HG03196 (cell line): ENCODE results near the gene TENT5A.

ENCODE experiments used
- ATAC-seq: cut with Tn5 transposase; IDR thresholded peaks from one replicate; pipeline ENCODE4 v1.9.1; 2021; ENCODE audit not compliant: unreplicated experiment

TENT5A gene

GRCh38 chr6:81772741-81773140 lies 20.3 kb upstream of the TENT5A start:
- ATAC-seq = peak; percentile 99

- ATAC-seq = no peak
These were observed 18.6 kb upstream of the TENT5A start for GRCh38 chr6:81771097-81771496.

GRCh38 chr6:81770381-81770780 lies 17.9 kb upstream of the TENT5A start:
- no peak for ATAC-seq

- no peak for ATAC-seq
These were observed 17.3 kb upstream of the TENT5A start for GRCh38 chr6:81769824-81770223.

GRCh38 chr6:81768150-81768942 lies 15.9 kb upstream of the TENT5A start:
- ATAC-seq = no peak

GRCh38 chr6:81767163-81767891 lies 14.8 kb upstream of the TENT5A start:
- no peak for ATAC-seq

GRCh38 chr6:81766482-81767069 lies 14.1 kb upstream of the TENT5A start:
- peak; percentile 66 for ATAC-seq

GRCh38 chr6:81764531-81764930 lies 12.1 kb upstream of the TENT5A start:
- no peak for ATAC-seq

GRCh38 chr6:81763968-81764367 lies 11.5 kb upstream of the TENT5A start:
- no peak for ATAC-seq

- ATAC-seq = no peak
These were observed 10.6 kb upstream of the TENT5A start for GRCh38 chr6:81763051-81763450.

- ATAC-seq = no peak
These were observed 10.1 kb upstream of the TENT5A start for GRCh38 chr6:81762606-81763005.

GRCh38 chr6:81762132-81762531 lies 9.7 kb upstream of the TENT5A start:
- ATAC-seq = no peak

GRCh38 chr6:81761197-81761596 lies 8.7 kb upstream of the TENT5A start:
- no peak for ATAC-seq

GRCh38 chr6:81759782-81760181 lies 7.3 kb upstream of the TENT5A start:
- no peak for ATAC-seq

- ATAC-seq = no peak
These were observed 5.7 kb upstream of the TENT5A start for GRCh38 chr6:81758221-81758620.

GRCh38 chr6:81756690-81757089 lies 4.2 kb upstream of the TENT5A start:
- no peak for ATAC-seq

- no peak for ATAC-seq
These were observed 3.1 kb upstream of the TENT5A start for GRCh38 chr6:81755551-81755950.

- no peak for ATAC-seq
These were observed 2.4 kb upstream of the TENT5A start for GRCh38 chr6:81754906-81755305.

- peak; percentile 42 for ATAC-seq
These were observed 1.5 kb upstream of the TENT5A start for GRCh38 chr6:81753711-81754577.

- peak; percentile 61 for ATAC-seq
These were observed 635 bp upstream of the TENT5A start for GRCh38 chr6:81752921-81753710.
